WTC11 (cell line): ENCODE data around the gene ANTXR2. TPM values are rescaled to one million over a fixed set of nuclear protein-coding genes. Genes with fewer than 3 reads are reported as not detected.

Experiments
- ATAC-seq: fragments of 200-7000 bp; cut with Tn5 transposase; 2 replicates; pipeline ENCODE4 v1.10.0; 2021; ENCODE audit warnings: mild to moderate bottlenecking, moderate library complexity
- CTCF ChIA-PET: fragments of 300-600 bp; sonication (Branson Sonifier 250); formaldehyde crosslinking; loops from one replicate; lab custom pipeline; 2021; ENCODE audit warnings: antibody characterized with exemption; lab: Charles Lee
- POLR2A ChIA-PET: fragments of 350-600 bp; sonication (Branson Sonifier 250); formaldehyde crosslinking; loops from one replicate; lab custom pipeline; 2021; ENCODE audit warnings: antibody characterized with exemption; lab: Charles Lee
- DNase-seq: peaks from one replicate; pipeline ENCODE4 v3.0.0; 2021; ENCODE audit warnings: low spot score
- H3K27ac Mint-ChIP-seq: 2 replicates; pipeline ENCODE4 v1.8.0; 2021; ENCODE audit warnings: mixed read lengths
- H3K27me3 Mint-ChIP-seq: 2 replicates; pipeline ENCODE4 v1.8.0; 2021; ENCODE audit warnings: low read depth, mild to moderate bottlenecking, moderate library complexity, mixed read lengths
- H3K36me3 Mint-ChIP-seq: 2 replicates; pipeline ENCODE4 v1.8.0; 2021; ENCODE audit warnings: mixed read lengths
- H3K4me1 Mint-ChIP-seq: 2 replicates; pipeline ENCODE4 v1.8.0; 2022; ENCODE audit warnings: mixed read lengths
- H3K4me3 Mint-ChIP-seq: 2 replicates; pipeline ENCODE4 v1.8.0; 2021; ENCODE audit warnings: mild to moderate bottlenecking, moderate library complexity, mixed read lengths
- H3K9me3 Mint-ChIP-seq: 2 replicates; pipeline ENCODE4 v1.8.0; 2021; ENCODE audit warnings: mixed read lengths
- AR ChIP-seq: fragments of 250-450 bp; sonication (Bioruptor Pico); IDR thresholded peaks from 2 replicates; pipeline ENCODE4 v1.9.0; 2021; ENCODE audit warnings: mild to moderate bottlenecking
- ATF1 ChIP-seq: sonication (generic); formaldehyde crosslinking; IDR thresholded peaks from 2 replicates; pipeline ENCODE4 v1.8.1; 2023; ENCODE audit warnings: mild to moderate bottlenecking, moderate library complexity, missing genetic modification reagents
- ATF2 ChIP-seq: sonication (generic); formaldehyde crosslinking; IDR thresholded peaks from 2 replicates; pipeline ENCODE4 v1.8.1; 2022; ENCODE audit warnings: low read depth, missing genetic modification reagents, borderline replicate concordance
- ATF3 ChIP-seq: sonication (generic); formaldehyde crosslinking; conservative IDR thresholded peaks from 2 replicates; pipeline ENCODE4 v1.8.1; 2022; ENCODE audit warnings: mild to moderate bottlenecking, missing genetic modification reagents
- ATF6 ChIP-seq: sonication (generic); formaldehyde crosslinking; IDR thresholded peaks from 2 replicates; pipeline ENCODE4 v1.8.1; 2023; ENCODE audit warnings: mild to moderate bottlenecking, missing genetic modification reagents
- CDX4 ChIP-seq: fragments of 250-450 bp; sonication (Bioruptor Pico); IDR thresholded peaks from 2 replicates; pipeline ENCODE4 v1.9.0; 2021; ENCODE audit warnings: moderate library complexity, mild to moderate bottlenecking, inconsistent platforms, borderline replicate concordance
- CREB1 ChIP-seq: sonication (generic); formaldehyde crosslinking; IDR thresholded peaks from 2 replicates; pipeline ENCODE4 v1.8.0; 2023; ENCODE audit warnings: mild to moderate bottlenecking, missing genetic modification reagents
- ESRRA ChIP-seq: sonication (generic); formaldehyde crosslinking; IDR thresholded peaks from 2 replicates; pipeline ENCODE4 v1.8.1; 2022; ENCODE audit warnings: mild to moderate bottlenecking, missing genetic modification reagents, borderline replicate concordance
- GTF2I ChIP-seq: fragments of 250-450 bp; sonication (Bioruptor Pico); conservative IDR thresholded peaks from 2 replicates; pipeline ENCODE4 v1.4.0; 2021; ENCODE audit warnings: mild to moderate bottlenecking
- IRF1 ChIP-seq: sonication (generic); formaldehyde crosslinking; IDR thresholded peaks from 2 replicates; pipeline ENCODE4 v1.8.0; 2023; ENCODE audit warnings: missing genetic modification reagents
- JAZF1 ChIP-seq: fragments of 250-450 bp; sonication (Bioruptor Pico); IDR thresholded peaks from 2 replicates; pipeline ENCODE4 v1.9.0; 2021; ENCODE audit warnings: moderate library complexity, mild to moderate bottlenecking, inconsistent platforms
- JUN ChIP-seq: sonication (generic); formaldehyde crosslinking; IDR thresholded peaks from 2 replicates; pipeline ENCODE4 v1.8.0; 2023; ENCODE audit warnings: mild to moderate bottlenecking, missing genetic modification reagents
- KAT7 ChIP-seq: sonication (generic); formaldehyde crosslinking; IDR thresholded peaks from 2 replicates; pipeline ENCODE4 v1.8.1; 2023; ENCODE audit warnings: missing genetic modification reagents, mild to moderate bottlenecking, borderline replicate concordance
- MLX ChIP-seq: sonication (generic); formaldehyde crosslinking; IDR thresholded peaks from 2 replicates; pipeline ENCODE4 v1.8.1; 2023; ENCODE audit warnings: mild to moderate bottlenecking, missing genetic modification reagents, moderate library complexity
- NFE2L1 ChIP-seq: sonication (generic); formaldehyde crosslinking; IDR thresholded peaks from 2 replicates; pipeline ENCODE4 v1.8.1; 2023; ENCODE audit warnings: missing genetic modification reagents
- PREB ChIP-seq: sonication (generic); formaldehyde crosslinking; IDR thresholded peaks from 2 replicates; pipeline ENCODE4 v1.8.1; 2022; ENCODE audit warnings: mild to moderate bottlenecking, missing genetic modification reagents, moderate library complexity, borderline replicate concordance
- SP1 ChIP-seq: sonication (generic); formaldehyde crosslinking; conservative IDR thresholded peaks from 2 replicates; pipeline ENCODE4 v1.8.1; 2022; ENCODE audit warnings: missing genetic modification reagents
- ZBTB21 ChIP-seq: sonication (generic); formaldehyde crosslinking; IDR thresholded peaks from 2 replicates; pipeline ENCODE4 v1.8.1; 2023; ENCODE audit warnings: mild to moderate bottlenecking, missing genetic modification reagents, borderline replicate concordance
- ZBTB43 ChIP-seq: sonication (generic); formaldehyde crosslinking; IDR thresholded peaks from 2 replicates; pipeline ENCODE4 v1.8.1; 2023; ENCODE audit warnings: mild to moderate bottlenecking, missing genetic modification reagents
- ZNF121 ChIP-seq: sonication (generic); formaldehyde crosslinking; IDR thresholded peaks from 2 replicates; pipeline ENCODE4 v1.8.0; 2023; ENCODE audit warnings: missing genetic modification reagents
- ZNF263 ChIP-seq: sonication (generic); formaldehyde crosslinking; IDR thresholded peaks from 2 replicates; pipeline ENCODE4 v1.8.1; 2022; ENCODE audit warnings: low read depth, mild to moderate bottlenecking, moderate library complexity, missing genetic modification reagents
- ZNF396 ChIP-seq: fragments of 250-450 bp; sonication (Bioruptor Pico); IDR thresholded peaks from 2 replicates; pipeline ENCODE4 v1.8.0; 2021; ENCODE audit warnings: mild to moderate bottlenecking, moderate library complexity, borderline replicate concordance
- ZNF416 ChIP-seq: fragments of 250-450 bp; sonication (Bioruptor Pico); IDR thresholded peaks from 2 replicates; pipeline ENCODE4 v1.9.0; 2021; ENCODE audit warnings: mild to moderate bottlenecking, inconsistent platforms
- ZNF671 ChIP-seq: fragments of 250-450 bp; sonication (Bioruptor Pico); IDR thresholded peaks from 2 replicates; pipeline ENCODE4 v1.8.0; 2021; ENCODE audit warnings: mild to moderate bottlenecking
- total RNA-seq: library from RNA; stranded (reverse); gene quantifications from 3 replicates; pipeline ENCODE4 v1.2.3, GENCODE V29; 2021

Gene ANTXR2
- total RNA-seq, 1 experiment from 2014 or later, result 9.9 TPM

GRCh38 chr4:80114732-80115265, 41.8 kb upstream of the ANTXR2 start:
- ATAC-seq (no peak), DNase-seq (no peak)
- POLR2A ChIA-PET, result no interaction called here
- H3K4me3 Mint-ChIP-seq, result no peak overlapping the region
- H3K27me3 Mint-ChIP-seq, result peaks cover 8% of the 10 kb centered on the region
- CTCF ChIA-PET, result no interaction called here
- TF ChIP-seq ATF1 (CRISPR knock-in tag), result no peak
- TF ChIP-seq ATF6 (CRISPR knock-in tag), result no peak
- TF ChIP-seq ZBTB21 (CRISPR knock-in tag), result no peak
- TF ChIP-seq KAT7 (CRISPR knock-in tag), result no peak
- no peak for TF ChIP-seq JUN
- no peak for TF ChIP-seq ZNF396
- no peak for TF ChIP-seq ATF2 (CRISPR knock-in tag)
- no peak for TF ChIP-seq NFE2L1 (CRISPR knock-in tag)
- TF ChIP-seq ATF3 (CRISPR knock-in tag), result no peak
- no peak for TF ChIP-seq SP1
- TF ChIP-seq ZNF671 (CRISPR knock-in tag), result no peak
- TF ChIP-seq JAZF1, result no peak
- TF ChIP-seq ZNF263 (CRISPR knock-in tag), result no peak
- H3K4me1 Mint-ChIP-seq, result no peaks in the 10 kb centered on the region
- H3K27ac Mint-ChIP-seq, result no peak overlapping the region
- H3K36me3 Mint-ChIP-seq, result no peaks in the 10 kb centered on the region
- peaks cover 16% of the 10 kb centered on the region for H3K9me3 Mint-ChIP-seq

- ChIA-PET CTCF (no interaction called here), POLR2A (no interaction called here)
- Mint-ChIP-seq H3K36me3 (no peaks in the 10 kb centered on the region), H3K4me1 (no peaks in the 10 kb centered on the region), H3K27ac (no peak overlapping the region), H3K9me3 (peaks cover 16% of the 10 kb centered on the region), H3K27me3 (peaks cover 8% of the 10 kb centered on the region), H3K4me3 (no peak overlapping the region)
- ATAC-seq (no peak), DNase-seq (no peak)
- TF ChIP-seq ATF1 (CRISPR knock-in tag) (no peak), ATF3 (CRISPR knock-in tag) (no peak), CDX4 (CRISPR knock-in tag) (no peak), PREB (CRISPR knock-in tag) (no peak), ZNF121 (CRISPR knock-in tag) (no peak), ZNF416 (CRISPR knock-in tag) (no peak), ESRRA (CRISPR knock-in tag) (no peak), AR (CRISPR knock-in tag) (no peak), IRF1 (CRISPR knock-in tag) (no peak), CREB1 (CRISPR knock-in tag) (no peak), GTF2I (no peak), ZBTB43 (CRISPR knock-in tag) (no peak), MLX (no peak), ZNF263 (CRISPR knock-in tag) (no peak)
These were observed 40.6 kb upstream of the ANTXR2 start for GRCh38 chr4:80113615-80114014.
